SK-N-SH treated with all-trans-retinoic acid at 6 μM for 48 hours (cell line): ENCODE measurements around the gene TMEFF2.

Source experiments
- ATAC-seq: fragments of 200-7000 bp; cut with Tn5 transposase; 3 replicates; pipeline ENCODE4 v1.9.1; 2020; ENCODE audit warnings: mild to moderate bottlenecking, moderate library complexity
- ARNTL ChIP-seq: fragments of 450-650 bp; formaldehyde crosslinking; IDR thresholded peaks from 2 replicates; pipeline ENCODE4 v1.5.0; 2020; ENCODE audit warnings: low read depth, mild to moderate bottlenecking, moderate library complexity, borderline replicate concordance
- BACH2 ChIP-seq: fragments of 250-450 bp; sonication (Bioruptor Pico); IDR thresholded peaks from 2 replicates; pipeline ENCODE4 v1.9.0; 2021; ENCODE audit warnings: mild to moderate bottlenecking, borderline replicate concordance
- CREB5 ChIP-seq: fragments of 250-450 bp; sonication (Bioruptor Pico); IDR thresholded peaks from 2 replicates; pipeline ENCODE4 v1.5.1; 2020; ENCODE audit warnings: low read depth, mild to moderate bottlenecking, moderate library complexity
- CSDC2 ChIP-seq: fragments of 250-450 bp; sonication (Bioruptor Pico); IDR thresholded peaks from 2 replicates; pipeline ENCODE4 v1.5.0; 2020; ENCODE audit warnings: mild to moderate bottlenecking, moderate library complexity
- CSRNP3 ChIP-seq: fragments of 250-450 bp; sonication (Bioruptor Pico); IDR thresholded peaks from 2 replicates; pipeline ENCODE4 v1.5.1; 2021; ENCODE audit warnings: mild to moderate bottlenecking, moderate library complexity
- ESRRG ChIP-seq: fragments of 250-450 bp; sonication (Bioruptor Pico); IDR thresholded peaks from 2 replicates; pipeline ENCODE4 v1.6.1; 2021; ENCODE audit warnings: mild to moderate bottlenecking
- GLIS3 ChIP-seq: fragments of 250-450 bp; sonication (Bioruptor Pico); IDR thresholded peaks from 2 replicates; pipeline ENCODE4 v1.5.0; 2020; ENCODE audit warnings: mild to moderate bottlenecking, moderate library complexity
- OSR1 ChIP-seq: fragments of 250-450 bp; sonication (Bioruptor Pico); IDR thresholded peaks from 2 replicates; pipeline ENCODE4 v1.8.0; 2022; ENCODE audit warnings: moderate library complexity, mild to moderate bottlenecking, inconsistent platforms
- PATZ1 ChIP-seq: fragments of 250-450 bp; sonication (Bioruptor Pico); IDR thresholded peaks from 2 replicates; pipeline ENCODE4 v1.8.0; 2020; ENCODE audit warnings: mild to moderate bottlenecking, moderate library complexity, borderline replicate concordance
- POU6F1 ChIP-seq: fragments of 250-450 bp; sonication (Bioruptor Pico); IDR thresholded peaks from 2 replicates; pipeline ENCODE4 v1.8.0; 2021; ENCODE audit warnings: low read depth, mild to moderate bottlenecking, moderate library complexity, borderline replicate concordance
- PPARA ChIP-seq: fragments of 250-450 bp; sonication (Bioruptor Pico); IDR thresholded peaks from 2 replicates; pipeline ENCODE4 v1.5.0; 2020; ENCODE audit warnings: mild to moderate bottlenecking, borderline replicate concordance
- RARB ChIP-seq: fragments of 250-450 bp; sonication (Bioruptor Pico); IDR thresholded peaks from 2 replicates; pipeline ENCODE4 v1.8.0; 2021; ENCODE audit warnings: mild to moderate bottlenecking, moderate library complexity
- SNAI2 ChIP-seq: fragments of 250-450 bp; sonication (Bioruptor Pico); IDR thresholded peaks from 2 replicates; pipeline ENCODE4 v1.5.0; 2020; ENCODE audit warnings: mild to moderate bottlenecking, moderate library complexity
- TCF4 ChIP-seq: fragments of 250-450 bp; sonication (Bioruptor Pico); IDR thresholded peaks from 2 replicates; pipeline ENCODE4 v1.8.0; 2021; ENCODE audit warnings: mild to moderate bottlenecking, moderate library complexity, borderline replicate concordance
- TOX ChIP-seq: fragments of 250-450 bp; sonication (Bioruptor Pico); IDR thresholded peaks from 2 replicates; pipeline ENCODE4 v1.8.0; 2021; ENCODE audit warnings: mild to moderate bottlenecking, moderate library complexity, borderline replicate concordance
- TSHZ2 ChIP-seq: fragments of 250-450 bp; sonication (Bioruptor Pico); IDR thresholded peaks from 2 replicates; pipeline ENCODE4 v1.5.0; 2020; ENCODE audit warnings: mild to moderate bottlenecking, moderate library complexity
- ZFP3 ChIP-seq: fragments of 250-450 bp; sonication (Bioruptor Pico); IDR thresholded peaks from 2 replicates; pipeline ENCODE4 v1.5.0; 2020; ENCODE audit warnings: mild to moderate bottlenecking, moderate library complexity
- ZFP30 ChIP-seq: fragments of 450-650 bp; formaldehyde crosslinking; IDR thresholded peaks from 2 replicates; pipeline ENCODE4 v1.5.0; 2022; ENCODE audit warnings: mild to moderate bottlenecking, moderate library complexity
- ZNF565 ChIP-seq: fragments of 450-650 bp; formaldehyde crosslinking; conservative IDR thresholded peaks from 2 replicates; pipeline ENCODE4 v1.5.0; 2020; ENCODE audit warnings: low read depth, mild to moderate bottlenecking, moderate library complexity
- ZNF70 ChIP-seq: fragments of 450-650 bp; formaldehyde crosslinking; IDR thresholded peaks from 2 replicates; pipeline ENCODE4 v1.5.0; 2020; ENCODE audit warnings: mild to moderate bottlenecking, moderate library complexity
- ZNF8 ChIP-seq: fragments of 450-650 bp; formaldehyde crosslinking; IDR thresholded peaks from 2 replicates; pipeline ENCODE4 v1.5.0; 2020; ENCODE audit warnings: mild to moderate bottlenecking, moderate library complexity

The TMEFF2 gene

GRCh38 chr2:191947235-191947634 lies 247.5 kb downstream of the TMEFF2 start (continued):
- TF ChIP-seq CREB5 (CRISPR knock-in tag) (no peak), ZFP3 (CRISPR knock-in tag) (no peak), TOX (CRISPR knock-in tag) (no peak), TSHZ2 (CRISPR knock-in tag) (no peak), TCF4 (CRISPR knock-in tag) (no peak)

GRCh38 chr2:191946471-191947182 lies 248.1 kb downstream of the TMEFF2 start:
- TF ChIP-seq CSDC2 (no peak), SNAI2 (CRISPR knock-in tag) (no peak), BACH2 (CRISPR knock-in tag) (no peak), ZNF8 (no peak), ZFP30 (CRISPR knock-in tag) (no peak), RARB (CRISPR knock-in tag) (no peak), CSRNP3 (no peak), ESRRG (CRISPR knock-in tag) (no peak)
- no peak for ATAC-seq

- no peak for ATAC-seq
These were observed 249.1 kb downstream of the TMEFF2 start for GRCh38 chr2:191945623-191946022.

More at GRCh38 chr2:191945623-191946022, 249.1 kb downstream of the TMEFF2 start:
- no peak for TF ChIP-seq BACH2 (CRISPR knock-in tag)
- no peak for TF ChIP-seq ZNF70 (CRISPR knock-in tag)
- TF ChIP-seq ZFP30 (CRISPR knock-in tag), result no peak
- TF ChIP-seq ZNF565 (CRISPR knock-in tag), result no peak
- no peak for TF ChIP-seq ARNTL
- no peak for TF ChIP-seq SNAI2 (CRISPR knock-in tag)
- no peak for TF ChIP-seq TCF4 (CRISPR knock-in tag)
- no peak for TF ChIP-seq RARB (CRISPR knock-in tag)
- TF ChIP-seq TOX (CRISPR knock-in tag), result no peak
- no peak for TF ChIP-seq ZFP3 (CRISPR knock-in tag)
- no peak for TF ChIP-seq CREB5 (CRISPR knock-in tag)
- TF ChIP-seq OSR1 (CRISPR knock-in tag), result no peak
- TF ChIP-seq TSHZ2 (CRISPR knock-in tag), result no peak
- no peak for TF ChIP-seq CSRNP3
- no peak for TF ChIP-seq PPARA
- no peak for TF ChIP-seq ESRRG (CRISPR knock-in tag)
- no peak for TF ChIP-seq GLIS3 (CRISPR knock-in tag)
- TF ChIP-seq ZNF8, result no peak
- no peak for TF ChIP-seq POU6F1
- TF ChIP-seq PATZ1 (CRISPR knock-in tag), result no peak
- TF ChIP-seq, all 23 proteins: peak for 0
